HPDE6-E6E7 (cell line): Measurements from ENCODE around the gene METTL25B.

ENCODE experiments used
- DNase-seq: peaks from one replicate; pipeline ENCODE4 v3.0.0; 2011; ENCODE audit warnings: missing footprints; ENCODE audit errors: extremely low spot score

METTL25B gene

GRCh38 chr1:156727926-156728598, at the start of gene METTL25B:
Gene METTL25B, plus strand, starts transcription at chr1:156728469. Its CDS starts 636 bp downstream, at chr1:156729105.
- DNase-seq, result peak; percentile 72

GRCh38 chr1:156680056-156680455, 48.2 kb upstream of the METTL25B start:
- DNase-seq, result no peak

- no peak for DNase-seq
These were observed 46.9 kb upstream of the METTL25B start for GRCh38 chr1:156681196-156681960.

GRCh38 chr1:156682166-156682890, 45.9 kb upstream of the METTL25B start:
- no peak for DNase-seq

- DNase-seq, result peak; percentile 74
These were observed 44.0 kb upstream of the METTL25B start for GRCh38 chr1:156684227-156684782.

- DNase-seq, result peak; percentile 77
These were observed 39.0 kb upstream of the METTL25B start for GRCh38 chr1:156689035-156689952.

- no peak for DNase-seq
These were observed 38.2 kb upstream of the METTL25B start for GRCh38 chr1:156689953-156690674.

GRCh38 chr1:156690675-156691036, 37.6 kb upstream of the METTL25B start:
- no peak for DNase-seq

- no peak for DNase-seq
These were observed 37.1 kb upstream of the METTL25B start for GRCh38 chr1:156691191-156691590.

GRCh38 chr1:156691665-156692440, 36.4 kb upstream of the METTL25B start:
- peak; percentile 74 for DNase-seq

- no peak for DNase-seq
These were observed 35.8 kb upstream of the METTL25B start for GRCh38 chr1:156692441-156692924.

- peak; percentile 71 for DNase-seq
These were observed 35.1 kb upstream of the METTL25B start for GRCh38 chr1:156692925-156693847.

GRCh38 chr1:156693848-156694689, 34.2 kb upstream of the METTL25B start:
- DNase-seq, result no peak

- DNase-seq, result no peak
These were observed 33.6 kb upstream of the METTL25B start for GRCh38 chr1:156694690-156694962.

GRCh38 chr1:156696755-156697154, 31.5 kb upstream of the METTL25B start:
- no peak for DNase-seq

GRCh38 chr1:156697481-156697880, 30.8 kb upstream of the METTL25B start:
- DNase-seq, result no peak

- no peak for DNase-seq
These were observed 29.3 kb upstream of the METTL25B start for GRCh38 chr1:156698995-156699394.
